ENCODE measurements around the gene UBE2H. TPM values are rescaled to one million over a fixed set of nuclear protein-coding genes. Genes with fewer than 3 reads are reported as not detected.
A peak's percentile ranks its signal among the peaks of the same experiment; 100 is the strongest.

Gene UBE2H
- total RNA-seq, 1 donor = 59.5 TPM

- no peak overlapping the region for H3K4me3 ChIP-seq (ENCODE audit: low read depth, low read length)
- no peak for DNase-seq (ENCODE audit: low read depth)
- no peak for TF ChIP-seq CTCF (IDR thresholded peaks at IDR 0.05; ENCODE audit: insufficient read depth, low read length)
Observed at GRCh38 chr7:129946282-129946681, 6.5 kb downstream of the UBE2H start.

GRCh38 chr7:129943352-129943751, 9.4 kb downstream of the UBE2H start:
- no peak overlapping the region for H3K4me3 ChIP-seq (ENCODE audit: low read depth, low read length)
- TF ChIP-seq CTCF (IDR thresholded peaks at IDR 0.05; ENCODE audit: insufficient read depth, low read length) = no peak
- DNase-seq (ENCODE audit: low read depth) = no peak

GRCh38 chr7:129940329-129940728, 12.4 kb downstream of the UBE2H start:
- H3K4me3 ChIP-seq (ENCODE audit: low read depth, low read length) = no peak overlapping the region
- no peak for DNase-seq (ENCODE audit: low read depth)
- TF ChIP-seq CTCF (IDR thresholded peaks at IDR 0.05; ENCODE audit: insufficient read depth, low read length) = no peak

GRCh38 chr7:129939881-129940280, 12.9 kb downstream of the UBE2H start:
- TF ChIP-seq CTCF (IDR thresholded peaks at IDR 0.05; ENCODE audit: insufficient read depth, low read length) = no peak
- H3K4me3 ChIP-seq (ENCODE audit: low read depth, low read length) = no peak overlapping the region
- no peak for DNase-seq (ENCODE audit: low read depth)

- DNase-seq (ENCODE audit: low read depth) = no peak
- TF ChIP-seq CTCF (IDR thresholded peaks at IDR 0.05; ENCODE audit: insufficient read depth, low read length) = no peak
- H3K4me3 ChIP-seq (ENCODE audit: low read depth, low read length) = no peak overlapping the region
Observed at GRCh38 chr7:129933627-129934026, 19.1 kb downstream of the UBE2H start.

GRCh38 chr7:129926618-129927017, 26.1 kb downstream of the UBE2H start:
- DNase-seq (ENCODE audit: low read depth) = no peak
- no peak for TF ChIP-seq CTCF (IDR thresholded peaks at IDR 0.05; ENCODE audit: insufficient read depth, low read length)
- H3K4me3 ChIP-seq (ENCODE audit: low read depth, low read length) = no peak overlapping the region

GRCh38 chr7:129925416-129926002, 27.3 kb downstream of the UBE2H start:
- no peak for TF ChIP-seq CTCF (IDR thresholded peaks at IDR 0.05; ENCODE audit: insufficient read depth, low read length)
- no peak overlapping the region for H3K4me3 ChIP-seq (ENCODE audit: low read depth, low read length)
- DNase-seq (ENCODE audit: low read depth) = peak; percentile 84

Data from fibroblast of the aortic adventitia (primary cell).